Forelimb muscle (tissue), 1 donor: ENCODE results near the gene HOXA6. TPM values are rescaled to one million over a fixed set of nuclear protein-coding genes. Genes with fewer than 3 reads are reported as not detected.

Experiments
- DNase-seq: peaks from one replicate; pipeline ENCODE4 v3.0.0-alpha.2; 2013; ENCODE audit warnings: low read depth
- polyA plus RNA-seq: library from polyadenylated mRNA; unstranded; fragments of 120-200 nt; gene quantifications from one replicate; pipeline ENCODE4 v1.2.1, GENCODE V29; 2013; ENCODE audit not compliant: insufficient read length

The HOXA6 gene
- polyA plus RNA-seq, 1 donor: 8.7 TPM

- no peak for DNase-seq
These were observed 24.0 kb downstream of the HOXA6 start for GRCh38 chr7:27123477-27124053.

GRCh38 chr7:27123007-27123476 lies 24.5 kb downstream of the HOXA6 start:
- DNase-seq: no peak

GRCh38 chr7:27122077-27122910 lies 25.3 kb downstream of the HOXA6 start:
- no peak for DNase-seq

- no peak for DNase-seq
These were observed 25.9 kb downstream of the HOXA6 start for GRCh38 chr7:27121684-27122076.

GRCh38 chr7:27119412-27119911 lies 28.1 kb downstream of the HOXA6 start:
- no peak for DNase-seq

GRCh38 chr7:27118580-27118979 lies 29.0 kb downstream of the HOXA6 start:
- DNase-seq: no peak

GRCh38 chr7:27117887-27118491 lies 29.6 kb downstream of the HOXA6 start:
- DNase-seq: no peak

- no peak for DNase-seq
These were observed 30.4 kb downstream of the HOXA6 start for GRCh38 chr7:27116962-27117886.

- no peak for DNase-seq
These were observed 31.3 kb downstream of the HOXA6 start for GRCh38 chr7:27116031-27116961.

- DNase-seq: no peak
These were observed 32.1 kb downstream of the HOXA6 start for GRCh38 chr7:27115221-27116026.

- no peak for DNase-seq
These were observed 32.7 kb downstream of the HOXA6 start for GRCh38 chr7:27114881-27115220.

GRCh38 chr7:27113991-27114769 lies 33.4 kb downstream of the HOXA6 start:
- DNase-seq: no peak

GRCh38 chr7:27112955-27113949 lies 34.3 kb downstream of the HOXA6 start:
- DNase-seq: no peak

GRCh38 chr7:27112361-27112760 lies 35.2 kb downstream of the HOXA6 start:
- DNase-seq: no peak

GRCh38 chr7:27111751-27112277 lies 35.8 kb downstream of the HOXA6 start:
- DNase-seq: no peak

- no peak for DNase-seq
These were observed 36.4 kb downstream of the HOXA6 start for GRCh38 chr7:27111042-27111750.
